HG03439 (cell line): ENCODE results near the gene LGALS3BP.
"Not testable (repeated sequence)": the region's sequence is repeated elsewhere in the genome, so short reads cannot be mapped to it uniquely, and the experiment has no call there.

ENCODE experiments used
- ATAC-seq: cut with Tn5 transposase; IDR thresholded peaks from one replicate; pipeline ENCODE4 v1.9.1; 2021; ENCODE audit warnings: mild to moderate bottlenecking, moderate library complexity; ENCODE audit not compliant: unreplicated experiment

Gene LGALS3BP

GRCh38 chr17:78966123-78966813 is 13.5 kb downstream of the LGALS3BP start:
- no peak for ATAC-seq

- no peak for ATAC-seq
Observed at GRCh38 chr17:78965491-78965924, 14.2 kb downstream of the LGALS3BP start.

GRCh38 chr17:78963378-78963777 is 16.3 kb downstream of the LGALS3BP start:
- ATAC-seq: no peak

- ATAC-seq: not testable (repeated sequence)
Observed at GRCh38 chr17:78962984-78963348, 16.8 kb downstream of the LGALS3BP start.

- no peak for ATAC-seq
Observed at GRCh38 chr17:78962345-78962983, 17.3 kb downstream of the LGALS3BP start.

GRCh38 chr17:78961571-78961970 is 18.2 kb downstream of the LGALS3BP start:
- ATAC-seq: no peak

GRCh38 chr17:78960928-78961327 is 18.8 kb downstream of the LGALS3BP start:
- ATAC-seq: no peak

GRCh38 chr17:78959803-78960202 is 19.9 kb downstream of the LGALS3BP start:
- no peak for ATAC-seq

- ATAC-seq: no peak
Observed at GRCh38 chr17:78958641-78959127, 21.0 kb downstream of the LGALS3BP start.

GRCh38 chr17:78957128-78957527 is 22.6 kb downstream of the LGALS3BP start:
- ATAC-seq: no peak

GRCh38 chr17:78956254-78956653 is 23.5 kb downstream of the LGALS3BP start:
- no peak for ATAC-seq

- no peak for ATAC-seq
Observed at GRCh38 chr17:78954684-78955083, 25.0 kb downstream of the LGALS3BP start.

- ATAC-seq: no peak
Observed at GRCh38 chr17:78953356-78954350, 26.1 kb downstream of the LGALS3BP start.

- ATAC-seq: no peak
Observed at GRCh38 chr17:78952706-78953105, 27.0 kb downstream of the LGALS3BP start.

GRCh38 chr17:78951967-78952551 is 27.7 kb downstream of the LGALS3BP start:
- ATAC-seq: no peak

GRCh38 chr17:78950870-78951269 is 28.9 kb downstream of the LGALS3BP start:
- ATAC-seq: no peak

GRCh38 chr17:78947235-78948149 is 32.2 kb downstream of the LGALS3BP start:
- ATAC-seq: no peak

- ATAC-seq: no peak
Observed at GRCh38 chr17:78946631-78947030, 33.1 kb downstream of the LGALS3BP start.

- ATAC-seq: no peak
Observed at GRCh38 chr17:78946131-78946530, 33.6 kb downstream of the LGALS3BP start.

- ATAC-seq: not testable (repeated sequence)
Observed at GRCh38 chr17:78945455-78945854, 34.3 kb downstream of the LGALS3BP start.
